Body of pancreas (tissue), 4 donors: ENCODE results near the gene SETDB1.

Experiments
- CTCF ChIP-seq, 7 experiments: fragments of 450-650 bp in 4 of 7; fragments of 200-600 bp in 3 of 7; sonication (generic) in 3 of 7; IDR thresholded peaks; one replicate each; pipeline ENCODE4 v1.5.1; 2016 to 2019; ENCODE audit warnings: antibody characterized with exemption in 7 of 7
- POLR2A ChIP-seq, 3 donors: fragments of 450-650 bp; IDR thresholded peaks; one replicate each; pipeline ENCODE4 v1.6.1; 2016; ENCODE audit warnings: antibody characterized with exemption in 3 of 3, mild to moderate bottlenecking in 2 of 3

GRCh38 chr1:150972417-150972940 is 46.3 kb downstream of the SETDB1 start:
- TF ChIP-seq POLR2A (IDR thresholded peaks at IDR 0.05) = no peak
- TF ChIP-seq CTCF (IDR thresholded peaks at IDR 0.05) = no peak
